HG03064 (cell line): Measurements from ENCODE around the gene LANCL2.
"Not testable (repeated sequence)": the region's sequence is repeated elsewhere in the genome, so short reads cannot be mapped to it uniquely, and the experiment has no call there.

ENCODE experiments used
- ATAC-seq: cut with Tn5 transposase; IDR thresholded peaks from one replicate; pipeline ENCODE4 v1.9.1; 2021; ENCODE audit warnings: low read depth; ENCODE audit not compliant: unreplicated experiment

Gene LANCL2, protein sequence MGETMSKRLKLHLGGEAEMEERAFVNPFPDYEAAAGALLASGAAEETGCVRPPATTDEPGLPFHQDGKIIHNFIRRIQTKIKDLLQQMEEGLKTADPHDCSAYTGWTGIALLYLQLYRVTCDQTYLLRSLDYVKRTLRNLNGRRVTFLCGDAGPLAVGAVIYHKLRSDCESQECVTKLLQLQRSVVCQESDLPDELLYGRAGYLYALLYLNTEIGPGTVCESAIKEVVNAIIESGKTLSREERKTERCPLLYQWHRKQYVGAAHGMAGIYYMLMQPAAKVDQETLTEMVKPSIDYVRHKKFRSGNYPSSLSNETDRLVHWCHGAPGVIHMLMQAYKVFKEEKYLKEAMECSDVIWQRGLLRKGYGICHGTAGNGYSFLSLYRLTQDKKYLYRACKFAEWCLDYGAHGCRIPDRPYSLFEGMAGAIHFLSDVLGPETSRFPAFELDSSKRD

DNA sequence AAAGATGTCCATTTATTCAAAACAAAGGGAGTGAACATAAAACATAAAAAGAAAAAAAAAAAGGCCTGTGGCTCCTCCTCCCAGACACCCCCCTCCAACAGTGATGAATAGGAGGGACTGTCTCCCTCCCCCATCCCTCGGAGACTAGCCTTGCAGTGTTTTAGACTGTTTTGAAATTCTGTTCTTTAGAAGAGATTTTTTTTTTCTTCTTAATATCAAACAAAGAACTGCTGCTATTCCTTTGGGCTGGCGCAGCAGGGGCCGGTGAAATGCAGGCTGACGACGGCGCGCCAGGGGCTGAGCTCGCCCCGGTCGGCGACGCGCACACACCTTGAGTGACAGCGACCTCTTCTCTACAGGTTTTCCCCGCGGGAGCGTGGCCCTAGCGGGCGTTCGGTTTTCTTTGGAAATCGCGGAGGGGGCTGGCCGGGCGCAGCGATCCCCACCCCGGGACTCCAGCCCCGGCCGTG lies at the start of gene LANCL2:
TSS of gene LANCL2 (plus strand) at position 133 of the 470 bp plus-strand sequence. CDS start 689 bp downstream, outside the sequence.
- ATAC-seq, result peak; percentile 40

DNA sequence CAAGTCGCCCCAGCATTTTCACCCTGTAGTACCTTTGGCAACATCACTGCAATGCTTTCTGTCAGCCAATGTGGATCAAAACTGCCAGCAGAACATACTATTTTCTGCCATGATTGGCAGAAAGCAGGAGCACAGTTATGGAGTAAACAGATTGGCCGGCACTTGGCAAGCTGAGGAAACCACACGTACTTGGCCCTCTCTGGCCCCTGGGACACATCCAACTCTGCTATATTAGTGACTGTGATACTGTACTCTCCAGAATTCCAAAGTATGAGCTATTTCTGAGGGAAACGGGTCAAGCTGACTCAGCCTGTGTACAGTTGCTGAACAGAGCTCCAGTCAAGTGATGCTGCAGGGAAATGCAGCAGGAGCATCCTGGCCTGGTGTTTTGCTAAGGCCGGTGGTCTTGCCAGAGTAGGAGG lies 39.8 kb upstream of the LANCL2 start:
- no peak for ATAC-seq

DNA sequence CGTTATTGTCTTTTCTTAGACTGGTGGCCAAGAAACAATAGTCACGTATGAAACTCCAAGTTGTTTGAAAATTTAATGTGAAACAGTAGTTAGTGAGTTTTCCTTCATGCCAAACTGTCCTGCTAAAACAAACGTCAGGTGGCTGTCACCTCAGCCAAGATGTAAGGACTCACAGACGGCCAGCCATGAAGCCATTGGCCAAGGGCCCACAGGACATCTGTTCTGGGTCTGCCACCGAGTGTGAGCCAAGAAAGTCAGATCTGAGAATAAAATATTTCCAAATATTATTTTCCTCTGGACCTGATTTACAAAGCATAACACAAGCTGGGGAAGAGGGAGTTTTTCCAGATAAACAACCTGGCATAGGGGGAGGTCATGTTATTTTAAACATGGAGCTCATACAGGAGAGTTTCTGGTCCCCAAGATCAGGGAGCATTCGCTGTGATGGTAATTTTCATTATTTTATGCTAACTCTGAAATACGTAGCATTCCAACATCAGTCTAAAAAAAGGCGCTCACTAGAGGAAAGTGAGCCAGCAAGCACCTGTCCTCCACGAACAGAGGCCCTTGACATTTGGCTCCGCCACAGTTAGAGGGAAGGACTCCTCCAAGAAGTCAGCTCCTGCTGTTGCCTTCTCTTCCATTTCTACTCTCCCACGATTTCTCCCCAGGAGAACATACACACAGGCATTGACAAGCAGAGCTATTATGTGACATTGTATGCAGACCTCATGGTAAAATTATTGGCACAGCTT lies 38.9 kb upstream of the LANCL2 start:
- ATAC-seq, result no peak

- no peak for ATAC-seq
These were observed 38.1 kb upstream of the LANCL2 start for GRCh38 chr7:55326945-55327626.

- ATAC-seq, result no peak
These were observed 30.0 kb upstream of the LANCL2 start for GRCh38 chr7:55335151-55335550.

DNA sequence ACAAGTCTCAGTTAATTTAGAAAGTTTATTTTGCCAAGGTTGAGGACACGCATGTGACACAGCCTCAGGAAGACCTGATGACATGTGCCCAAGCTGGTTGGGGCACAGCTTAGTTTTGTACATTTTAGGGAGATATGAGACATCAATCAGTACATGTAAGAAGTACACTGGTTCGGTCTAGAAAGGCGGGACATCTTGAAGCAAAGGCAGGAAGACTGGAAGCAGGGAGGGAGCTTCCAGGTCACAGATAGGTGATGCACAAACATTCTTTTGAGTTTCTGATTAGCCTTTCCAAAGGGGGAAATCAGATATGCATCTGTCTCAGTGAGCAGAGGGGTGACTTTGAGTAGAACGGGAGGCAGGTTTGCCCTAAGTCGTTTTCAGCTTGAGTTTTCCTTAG lies 29.4 kb upstream of the LANCL2 start:
- no peak for ATAC-seq

- no peak for ATAC-seq
These were observed 28.6 kb upstream of the LANCL2 start for GRCh38 chr7:55336540-55336939.

DNA sequence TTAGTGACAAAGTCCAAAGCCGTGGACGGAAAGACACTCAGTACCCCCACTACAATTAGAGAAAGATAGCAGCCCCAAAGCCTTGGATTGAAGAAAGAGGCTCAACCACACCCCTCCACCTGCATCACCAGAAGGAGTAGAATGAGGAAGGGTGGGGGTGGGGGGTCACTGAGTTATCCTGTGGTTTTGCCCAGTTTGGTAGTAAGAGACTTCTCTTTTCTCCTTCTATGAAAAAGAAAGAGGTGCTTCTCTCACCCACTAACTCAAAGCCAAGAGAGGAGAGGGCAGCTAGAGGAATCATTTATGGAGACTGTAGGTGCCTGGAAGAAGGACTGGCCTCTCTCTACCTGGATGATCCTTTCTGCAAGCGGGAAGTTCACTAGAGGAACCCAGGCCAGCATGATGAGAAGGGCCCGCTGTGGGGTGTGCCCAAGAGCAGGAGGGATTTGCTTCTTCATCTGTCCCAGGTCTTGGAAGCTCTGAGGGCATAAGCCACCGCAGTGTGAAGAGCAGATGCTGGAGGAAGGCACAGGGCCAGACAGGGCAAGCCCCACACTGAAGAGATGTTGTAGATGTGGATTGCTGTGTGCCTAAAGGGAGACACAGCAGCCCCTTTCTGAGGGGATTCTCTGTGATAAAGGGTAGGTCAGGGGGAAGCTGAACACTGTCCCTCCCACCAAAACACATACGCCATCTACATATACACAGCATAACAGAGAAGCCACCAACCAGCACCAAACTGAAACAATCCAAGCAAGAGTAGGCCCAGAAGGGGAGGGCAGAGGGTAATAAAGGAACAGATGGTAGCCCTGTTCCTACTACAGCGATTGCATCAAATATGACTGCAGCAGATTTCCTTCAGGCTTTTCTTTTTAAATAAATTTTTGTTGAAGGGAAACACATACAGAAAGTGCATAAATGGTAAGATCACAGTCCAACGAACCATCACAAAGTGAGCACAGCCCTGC lies 25.8 kb upstream of the LANCL2 start:
- ATAC-seq, result no peak

DNA sequence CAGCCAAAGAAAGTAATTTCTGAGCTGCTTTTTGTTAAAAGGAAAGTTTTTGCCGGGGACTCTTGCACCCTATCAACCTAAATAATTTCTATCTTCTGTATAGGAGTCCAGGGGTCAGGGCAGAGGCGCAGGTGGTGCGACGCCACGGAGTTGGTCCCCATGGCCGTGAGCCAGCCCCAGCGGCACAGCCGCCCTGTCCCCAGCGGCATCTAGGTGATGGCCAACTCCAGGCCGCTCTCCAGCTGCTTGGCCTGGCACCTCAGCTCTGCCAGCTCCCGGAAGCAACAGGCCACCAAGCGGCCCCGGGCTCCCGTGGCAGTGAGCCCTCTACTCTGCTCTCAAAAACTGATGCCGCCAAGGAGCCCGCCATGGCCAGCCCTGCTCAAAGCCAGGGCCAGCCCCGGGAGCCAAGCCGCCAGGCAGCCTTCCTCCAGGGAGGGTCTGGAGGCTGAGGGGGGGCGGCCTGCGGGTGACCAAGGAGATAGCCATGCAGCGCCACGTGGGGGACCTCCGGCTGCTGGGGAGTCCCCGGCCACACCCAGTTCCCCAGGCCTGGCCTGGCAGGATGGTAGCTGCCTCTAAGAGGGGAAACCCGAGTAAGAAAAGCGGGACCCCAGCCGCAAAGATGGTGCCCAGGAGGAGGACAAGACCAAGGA lies 22.8 kb upstream of the LANCL2 start:
- no peak for ATAC-seq

DNA sequence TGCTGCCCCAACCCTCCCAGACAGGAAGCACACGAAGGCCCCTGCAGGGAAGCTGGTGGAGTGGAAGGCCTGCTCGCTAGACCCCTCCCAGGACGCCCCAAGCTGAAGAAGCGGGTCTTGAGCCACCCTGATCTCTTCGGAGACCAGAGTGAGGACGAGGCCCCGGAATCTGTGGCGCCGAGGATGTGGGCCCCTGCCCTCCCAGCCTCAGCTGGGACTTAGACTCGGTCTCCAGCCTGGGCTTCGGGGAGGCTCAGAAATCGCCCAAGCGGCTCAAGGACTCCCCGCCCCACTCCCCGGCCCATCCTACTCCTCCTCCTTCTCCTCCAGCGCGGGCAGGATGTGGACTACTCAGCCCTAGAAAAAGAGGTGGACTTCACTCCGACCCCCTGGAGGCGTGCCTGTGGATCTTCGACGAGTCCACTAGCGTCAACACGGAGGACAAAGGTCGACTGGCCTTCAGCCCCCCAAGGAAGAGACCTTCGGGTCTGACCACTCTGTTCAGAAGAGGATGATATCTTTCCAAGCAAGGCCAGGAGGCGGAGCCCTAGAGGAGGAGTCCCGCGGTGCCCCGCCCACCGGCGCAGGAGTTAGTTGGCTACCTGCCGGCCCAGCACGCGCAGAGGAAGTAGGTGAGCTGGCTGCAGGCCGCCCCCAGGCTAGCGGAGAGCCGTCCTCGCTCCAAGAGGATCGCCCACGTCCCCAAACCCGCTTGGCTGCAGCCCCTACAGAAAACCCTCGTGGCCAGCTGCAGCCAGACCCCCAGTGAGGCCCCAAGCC lies 21.9 kb upstream of the LANCL2 start:
- ATAC-seq, result no peak

GRCh38 chr7:55343860-55344606 lies 21.1 kb upstream of the LANCL2 start:
- no peak for ATAC-seq

DNA sequence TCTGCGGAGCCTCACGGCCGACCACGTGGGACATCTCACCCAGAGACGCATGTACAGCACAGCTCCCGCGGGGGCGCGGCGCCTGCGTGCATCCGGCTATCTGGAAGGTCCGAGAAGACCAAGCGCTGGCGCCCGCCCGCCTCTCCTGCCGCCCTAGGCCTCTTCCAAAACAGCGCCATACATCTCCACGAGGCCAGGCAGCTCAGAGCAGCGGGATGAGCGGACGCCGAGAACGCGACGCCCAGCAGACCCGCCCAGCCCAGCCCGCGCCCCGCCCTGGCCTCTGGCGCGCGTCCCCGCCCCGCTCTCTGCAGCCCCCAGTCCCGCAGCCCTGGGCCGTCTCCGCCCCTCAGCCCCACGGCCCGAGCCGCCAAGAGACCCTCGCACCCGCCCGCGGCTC lies 20.3 kb upstream of the LANCL2 start:
- ATAC-seq, result no peak

DNA sequence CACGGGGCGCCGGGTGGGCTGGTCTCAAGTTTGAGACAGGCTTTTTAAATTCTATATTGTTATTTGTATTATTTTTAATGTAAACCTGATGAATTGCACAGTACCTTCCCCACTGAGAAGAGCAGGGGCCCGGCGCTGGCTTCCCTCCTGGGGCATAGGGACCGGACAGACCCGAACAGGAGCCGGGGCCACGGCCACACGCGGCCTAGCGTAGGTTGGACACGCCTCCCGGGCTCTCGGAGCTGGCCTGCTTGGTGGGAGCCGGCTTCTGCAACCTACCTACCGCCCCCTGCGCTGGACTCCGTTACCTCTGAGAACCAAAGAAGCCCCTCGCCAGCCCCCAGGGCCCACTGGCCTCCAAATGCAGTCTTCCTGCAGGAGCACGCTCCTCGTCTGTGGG lies 19.8 kb upstream of the LANCL2 start:
- ATAC-seq, result no peak

DNA sequence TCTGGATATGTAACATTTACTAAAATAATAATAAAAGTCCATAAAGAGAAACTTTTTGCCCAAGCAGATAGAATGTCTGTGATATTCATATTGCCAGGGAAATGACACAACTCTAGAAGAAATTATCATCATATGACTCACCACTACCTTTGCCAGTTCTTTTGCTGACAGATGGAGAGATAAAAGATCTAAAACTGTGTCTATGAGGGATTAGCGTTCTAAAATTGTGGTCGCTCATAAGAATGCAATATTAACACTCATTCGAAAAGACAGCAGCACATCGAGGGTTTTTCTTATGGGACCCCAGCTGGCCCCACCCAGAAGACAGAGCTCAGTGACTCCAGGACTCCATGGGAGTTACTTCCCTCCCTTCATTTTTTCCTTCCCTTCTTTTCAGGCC lies 16.6 kb upstream of the LANCL2 start:
- ATAC-seq, result no peak

DNA sequence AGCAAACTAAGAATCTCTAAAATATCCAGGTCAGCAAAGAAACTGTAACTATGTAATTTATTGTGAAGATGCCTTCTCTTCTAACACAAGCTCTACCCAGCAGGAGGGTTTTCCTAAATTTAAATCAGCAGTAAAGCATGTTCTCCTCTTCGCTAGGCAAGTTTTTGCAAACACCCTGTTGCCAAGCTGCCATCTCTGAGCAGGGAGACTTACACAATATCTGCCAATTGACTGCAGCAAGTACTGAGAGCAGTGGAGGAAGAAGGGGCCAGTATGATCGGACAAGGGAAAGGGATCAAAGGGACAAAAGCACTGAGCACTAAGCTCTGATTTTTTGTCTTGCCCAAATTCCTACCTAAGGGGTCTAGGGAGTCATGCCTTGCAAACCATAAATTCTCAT lies 16.0 kb upstream of the LANCL2 start:
- ATAC-seq, result no peak

GRCh38 chr7:55350281-55350680 lies 14.9 kb upstream of the LANCL2 start:
- no peak for ATAC-seq

GRCh38 chr7:55351263-55351662 lies 13.9 kb upstream of the LANCL2 start:
- ATAC-seq, result no peak

- not testable (repeated sequence) for ATAC-seq
These were observed 12.2 kb upstream of the LANCL2 start for GRCh38 chr7:55352947-55353273.
